ENCODE measurements around the gene SRBD1.

The SRBD1 gene

GRCh38 chr2:45575881-45576280 lies 35.2 kb downstream of the SRBD1 start:
- Histone ChIP-seq H3K4me1 (ENCODE audit: control insufficient read depth, insufficient read depth, low read length) (no peaks in the 10 kb centered on the region), H3K36me3 (ENCODE audit: control insufficient read depth, insufficient read depth, low read length) (peaks cover 16% of the 10 kb centered on the region), H3K4me3 (ENCODE audit: insufficient read depth, low read depth, low read length) (no peak overlapping the region), H3K27me3 (ENCODE audit: control insufficient read depth, insufficient read depth, low read length, poor library complexity, severe bottlenecking) (no peaks in the 10 kb centered on the region), H3K9me3 (ENCODE audit: control insufficient read depth, low read length) (no peaks in the 10 kb centered on the region), H3K27ac (ENCODE audit: insufficient read depth, low read depth, low read length, poor library complexity, severe bottlenecking) (no peak overlapping the region)
- 94 to 99% methylated on average over 5 of the region's 6 CpGs for WGBS, 2 experiments

GRCh38 chr2:45572979-45573378 lies 38.1 kb downstream of the SRBD1 start:
- WGBS, 2 experiments: 100% methylated on average over 1 of the region's 3 CpGs

GRCh38 chr2:45571940-45572339 lies 39.1 kb downstream of the SRBD1 start:
- no peaks in the 10 kb centered on the region for H3K9me3 ChIP-seq (ENCODE audit: control insufficient read depth, low read length)
- H3K4me3 ChIP-seq (ENCODE audit: insufficient read depth, low read depth, low read length): no peak overlapping the region
- no peaks in the 10 kb centered on the region for H3K27me3 ChIP-seq (ENCODE audit: control insufficient read depth, insufficient read depth, low read length, poor library complexity, severe bottlenecking)
- H3K4me1 ChIP-seq (ENCODE audit: control insufficient read depth, insufficient read depth, low read length): no peaks in the 10 kb centered on the region
- WGBS, 2 experiments: 86 to 100% methylated on average over 1 to 2 of the region's 3 CpGs
- no peak overlapping the region for H3K27ac ChIP-seq (ENCODE audit: insufficient read depth, low read depth, low read length, poor library complexity, severe bottlenecking)
- peaks cover 16% of the 10 kb centered on the region for H3K36me3 ChIP-seq (ENCODE audit: control insufficient read depth, insufficient read depth, low read length)

More at GRCh38 chr2:45572979-45573378, 38.1 kb downstream of the SRBD1 start:
- Histone ChIP-seq H3K9me3 (ENCODE audit: control insufficient read depth, low read length) (no peaks in the 10 kb centered on the region), H3K36me3 (ENCODE audit: control insufficient read depth, insufficient read depth, low read length) (peaks cover 16% of the 10 kb centered on the region), H3K27me3 (ENCODE audit: control insufficient read depth, insufficient read depth, low read length, poor library complexity, severe bottlenecking) (no peaks in the 10 kb centered on the region), H3K4me3 (ENCODE audit: insufficient read depth, low read depth, low read length) (no peak overlapping the region), H3K27ac (ENCODE audit: insufficient read depth, low read depth, low read length, poor library complexity, severe bottlenecking) (no peak overlapping the region), H3K4me1 (ENCODE audit: control insufficient read depth, insufficient read depth, low read length) (no peaks in the 10 kb centered on the region)

- WGBS, 2 experiments: 70 to 76% methylated on average over 3 of the region's 3 CpGs
- H3K4me3 ChIP-seq (ENCODE audit: insufficient read depth, low read depth, low read length): no peak overlapping the region
- H3K9me3 ChIP-seq (ENCODE audit: control insufficient read depth, low read length): no peaks in the 10 kb centered on the region
- H3K4me1 ChIP-seq (ENCODE audit: control insufficient read depth, insufficient read depth, low read length): no peaks in the 10 kb centered on the region
- H3K27me3 ChIP-seq (ENCODE audit: control insufficient read depth, insufficient read depth, low read length, poor library complexity, severe bottlenecking): no peaks in the 10 kb centered on the region
- peaks cover 16% of the 10 kb centered on the region for H3K36me3 ChIP-seq (ENCODE audit: control insufficient read depth, insufficient read depth, low read length)
- H3K27ac ChIP-seq (ENCODE audit: insufficient read depth, low read depth, low read length, poor library complexity, severe bottlenecking): no peak overlapping the region
Measured at GRCh38 chr2:45570671-45571334, 40.3 kb downstream of the SRBD1 start.

GRCh38 chr2:45568935-45569334 lies 42.1 kb downstream of the SRBD1 start:
- no peaks in the 10 kb centered on the region for H3K27me3 ChIP-seq (ENCODE audit: control insufficient read depth, insufficient read depth, low read length, poor library complexity, severe bottlenecking)
- H3K9me3 ChIP-seq (ENCODE audit: control insufficient read depth, low read length): no peaks in the 10 kb centered on the region
- H3K36me3 ChIP-seq (ENCODE audit: control insufficient read depth, insufficient read depth, low read length): peaks cover 16% of the 10 kb centered on the region
- H3K4me3 ChIP-seq (ENCODE audit: insufficient read depth, low read depth, low read length): no peak overlapping the region
- no peaks in the 10 kb centered on the region for H3K4me1 ChIP-seq (ENCODE audit: control insufficient read depth, insufficient read depth, low read length)
- no peak overlapping the region for H3K27ac ChIP-seq (ENCODE audit: insufficient read depth, low read depth, low read length, poor library complexity, severe bottlenecking)

- no peak overlapping the region for H3K4me3 ChIP-seq (ENCODE audit: insufficient read depth, low read depth, low read length)
- no peaks in the 10 kb centered on the region for H3K4me1 ChIP-seq (ENCODE audit: control insufficient read depth, insufficient read depth, low read length)
- H3K36me3 ChIP-seq (ENCODE audit: control insufficient read depth, insufficient read depth, low read length): peaks cover 12% of the 10 kb centered on the region
- H3K9me3 ChIP-seq (ENCODE audit: control insufficient read depth, low read length): no peaks in the 10 kb centered on the region
- H3K27ac ChIP-seq (ENCODE audit: insufficient read depth, low read depth, low read length, poor library complexity, severe bottlenecking): no peak overlapping the region
- 92 to 95% methylated on average over 4 to 5 of the region's 5 CpGs for WGBS, 2 experiments
- no peaks in the 10 kb centered on the region for H3K27me3 ChIP-seq (ENCODE audit: control insufficient read depth, insufficient read depth, low read length, poor library complexity, severe bottlenecking)
Measured at GRCh38 chr2:45567974-45568789, 42.9 kb downstream of the SRBD1 start.

- no peaks in the 10 kb centered on the region for H3K9me3 ChIP-seq (ENCODE audit: control insufficient read depth, low read length)
- no peaks in the 10 kb centered on the region for H3K27me3 ChIP-seq (ENCODE audit: control insufficient read depth, insufficient read depth, low read length, poor library complexity, severe bottlenecking)
- no peak overlapping the region for H3K4me3 ChIP-seq (ENCODE audit: insufficient read depth, low read depth, low read length)
- 92 to 94% methylated on average over 4 to 5 of the region's 7 CpGs for WGBS, 2 experiments
- H3K27ac ChIP-seq (ENCODE audit: insufficient read depth, low read depth, low read length, poor library complexity, severe bottlenecking): no peak overlapping the region
- H3K36me3 ChIP-seq (ENCODE audit: control insufficient read depth, insufficient read depth, low read length): peaks cover 5% of the 10 kb centered on the region
- H3K4me1 ChIP-seq (ENCODE audit: control insufficient read depth, insufficient read depth, low read length): no peaks in the 10 kb centered on the region
Measured at GRCh38 chr2:45567288-45567963, 43.6 kb downstream of the SRBD1 start.

- WGBS, 2 experiments: 91 to 98% methylated on average over 3 of the region's 3 CpGs
- Histone ChIP-seq H3K4me3 (ENCODE audit: insufficient read depth, low read depth, low read length) (no peak overlapping the region), H3K4me1 (ENCODE audit: control insufficient read depth, insufficient read depth, low read length) (no peaks in the 10 kb centered on the region), H3K27ac (ENCODE audit: insufficient read depth, low read depth, low read length, poor library complexity, severe bottlenecking) (no peak overlapping the region), H3K36me3 (ENCODE audit: control insufficient read depth, insufficient read depth, low read length) (no peaks in the 10 kb centered on the region), H3K9me3 (ENCODE audit: control insufficient read depth, low read length) (no peaks in the 10 kb centered on the region), H3K27me3 (ENCODE audit: control insufficient read depth, insufficient read depth, low read length, poor library complexity, severe bottlenecking) (no peaks in the 10 kb centered on the region)
Measured at GRCh38 chr2:45559436-45559835, 51.6 kb downstream of the SRBD1 start.

- no peak overlapping the region for H3K27ac ChIP-seq (ENCODE audit: insufficient read depth, low read depth, low read length, poor library complexity, severe bottlenecking)
- 98 to 100% methylated on average over 1 of the region's 1 CpG for WGBS, 2 experiments
- H3K4me1 ChIP-seq (ENCODE audit: control insufficient read depth, insufficient read depth, low read length): no peaks in the 10 kb centered on the region
- H3K27me3 ChIP-seq (ENCODE audit: control insufficient read depth, insufficient read depth, low read length, poor library complexity, severe bottlenecking): no peaks in the 10 kb centered on the region
- H3K9me3 ChIP-seq (ENCODE audit: control insufficient read depth, low read length): no peaks in the 10 kb centered on the region
- H3K4me3 ChIP-seq (ENCODE audit: insufficient read depth, low read depth, low read length): no peak overlapping the region
- H3K36me3 ChIP-seq (ENCODE audit: control insufficient read depth, insufficient read depth, low read length): no peaks in the 10 kb centered on the region
Measured at GRCh38 chr2:45554742-45555140, 56.3 kb downstream of the SRBD1 start.

GRCh38 chr2:45554073-45554741 lies 56.9 kb downstream of the SRBD1 start:
- no peaks in the 10 kb centered on the region for H3K27me3 ChIP-seq (ENCODE audit: control insufficient read depth, insufficient read depth, low read length, poor library complexity, severe bottlenecking)
- H3K36me3 ChIP-seq (ENCODE audit: control insufficient read depth, insufficient read depth, low read length): no peaks in the 10 kb centered on the region
- no peaks in the 10 kb centered on the region for H3K4me1 ChIP-seq (ENCODE audit: control insufficient read depth, insufficient read depth, low read length)
- H3K9me3 ChIP-seq (ENCODE audit: control insufficient read depth, low read length): no peaks in the 10 kb centered on the region
- H3K27ac ChIP-seq (ENCODE audit: insufficient read depth, low read depth, low read length, poor library complexity, severe bottlenecking): no peak overlapping the region
- 60 to 83% methylated on average over 1 to 2 of the region's 2 CpGs for WGBS, 2 experiments
- H3K4me3 ChIP-seq (ENCODE audit: insufficient read depth, low read depth, low read length): no peak overlapping the region
